DND-41 (cell line): ENCODE results near the gene RAPGEF2.

Experiments
- EZH2 ChIP-seq: IDR thresholded peaks from 3 replicates; pipeline ENCODE4 v1.6.1; 2012; ENCODE audit warnings: borderline replicate concordance, low read depth, mild to moderate bottlenecking, moderate library complexity, low read length, inconsistent platforms; ENCODE audit not compliant: severe bottlenecking
- TF ChIP-seq, protein P1 (sequence below): IDR thresholded peaks from 2 replicates; pipeline ENCODE4 v1.5.1; 2012; ENCODE audit warnings: borderline replicate concordance, low read length, moderate library complexity, mild to moderate bottlenecking; ENCODE audit not compliant: poor library complexity, severe bottlenecking; ENCODE audit errors: extremely low read depth

DNA sequence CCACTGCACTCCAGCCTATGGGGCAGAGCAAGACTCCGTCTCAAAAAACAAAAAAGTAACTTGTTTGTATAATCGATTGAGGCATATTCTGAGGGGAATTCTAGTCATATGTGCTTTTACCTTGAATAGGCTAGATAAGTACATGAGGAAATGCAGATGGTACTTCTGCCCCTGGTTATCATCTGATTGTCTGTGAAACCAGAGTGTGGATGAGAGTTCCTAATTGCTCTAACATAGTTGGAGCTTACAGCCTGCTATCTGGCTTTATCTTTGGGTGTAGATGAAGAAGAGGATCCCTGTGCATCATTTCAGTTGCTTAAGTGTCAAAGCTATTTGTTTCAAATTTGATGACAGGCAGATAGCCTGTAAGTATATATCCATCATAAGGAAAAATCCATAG is 205.1 kb downstream of the RAPGEF2 start:
- TF ChIP-seq, protein P1, sequence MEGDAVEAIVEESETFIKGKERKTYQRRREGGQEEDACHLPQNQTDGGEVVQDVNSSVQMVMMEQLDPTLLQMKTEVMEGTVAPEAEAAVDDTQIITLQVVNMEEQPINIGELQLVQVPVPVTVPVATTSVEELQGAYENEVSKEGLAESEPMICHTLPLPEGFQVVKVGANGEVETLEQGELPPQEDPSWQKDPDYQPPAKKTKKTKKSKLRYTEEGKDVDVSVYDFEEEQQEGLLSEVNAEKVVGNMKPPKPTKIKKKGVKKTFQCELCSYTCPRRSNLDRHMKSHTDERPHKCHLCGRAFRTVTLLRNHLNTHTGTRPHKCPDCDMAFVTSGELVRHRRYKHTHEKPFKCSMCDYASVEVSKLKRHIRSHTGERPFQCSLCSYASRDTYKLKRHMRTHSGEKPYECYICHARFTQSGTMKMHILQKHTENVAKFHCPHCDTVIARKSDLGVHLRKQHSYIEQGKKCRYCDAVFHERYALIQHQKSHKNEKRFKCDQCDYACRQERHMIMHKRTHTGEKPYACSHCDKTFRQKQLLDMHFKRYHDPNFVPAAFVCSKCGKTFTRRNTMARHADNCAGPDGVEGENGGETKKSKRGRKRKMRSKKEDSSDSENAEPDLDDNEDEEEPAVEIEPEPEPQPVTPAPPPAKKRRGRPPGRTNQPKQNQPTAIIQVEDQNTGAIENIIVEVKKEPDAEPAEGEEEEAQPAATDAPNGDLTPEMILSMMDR: no peak
- TF ChIP-seq EZH2: no peak
